Measurements from ENCODE around the gene CRTAC1.

GRCh38 chr10:97924678-97925077 lies 105.7 kb downstream of the CRTAC1 start:
- no peak for TF ChIP-seq CTCF (IDR thresholded peaks at IDR 0.05)
- no peak for TF ChIP-seq EZH2 (IDR thresholded peaks at IDR 0.05)
- TF ChIP-seq EZH2phosphoT487 (IDR thresholded peaks at IDR 0.05): no peak
